Measurements from ENCODE around the gene LY86. TPM values are rescaled to one million over a fixed set of nuclear protein-coding genes. Genes with fewer than 3 reads are reported as not detected.

Gene LY86
- total RNA-seq, 1 experiment from 2014 or later = not detected

GRCh38 chr6:6597682-6598081 is 9.2 kb downstream of the LY86 start:
- Mint-ChIP-seq H3K4me3 (ENCODE audit: low read depth, unreplicated experiment) (no peak overlapping the region), H3K36me3 (ENCODE audit: insufficient read depth, unreplicated experiment) (no peaks in the 10 kb centered on the region), H3K9me3 (ENCODE audit: low read depth, unreplicated experiment) (no peaks in the 10 kb centered on the region), H3K27me3 (ENCODE audit: unreplicated experiment) (peaks cover 17% of the 10 kb centered on the region), H3K4me1 (ENCODE audit: low read depth, unreplicated experiment) (peaks cover 8% of the 10 kb centered on the region), H3K27ac (ENCODE audit: unreplicated experiment) (no peak overlapping the region)
- no peak for DNase-seq
- no TSS peak for BruUV-seq (replicated peaks)
- TF ChIP-seq, protein P1, sequence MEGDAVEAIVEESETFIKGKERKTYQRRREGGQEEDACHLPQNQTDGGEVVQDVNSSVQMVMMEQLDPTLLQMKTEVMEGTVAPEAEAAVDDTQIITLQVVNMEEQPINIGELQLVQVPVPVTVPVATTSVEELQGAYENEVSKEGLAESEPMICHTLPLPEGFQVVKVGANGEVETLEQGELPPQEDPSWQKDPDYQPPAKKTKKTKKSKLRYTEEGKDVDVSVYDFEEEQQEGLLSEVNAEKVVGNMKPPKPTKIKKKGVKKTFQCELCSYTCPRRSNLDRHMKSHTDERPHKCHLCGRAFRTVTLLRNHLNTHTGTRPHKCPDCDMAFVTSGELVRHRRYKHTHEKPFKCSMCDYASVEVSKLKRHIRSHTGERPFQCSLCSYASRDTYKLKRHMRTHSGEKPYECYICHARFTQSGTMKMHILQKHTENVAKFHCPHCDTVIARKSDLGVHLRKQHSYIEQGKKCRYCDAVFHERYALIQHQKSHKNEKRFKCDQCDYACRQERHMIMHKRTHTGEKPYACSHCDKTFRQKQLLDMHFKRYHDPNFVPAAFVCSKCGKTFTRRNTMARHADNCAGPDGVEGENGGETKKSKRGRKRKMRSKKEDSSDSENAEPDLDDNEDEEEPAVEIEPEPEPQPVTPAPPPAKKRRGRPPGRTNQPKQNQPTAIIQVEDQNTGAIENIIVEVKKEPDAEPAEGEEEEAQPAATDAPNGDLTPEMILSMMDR (IDR thresholded peaks at IDR 0.05; ENCODE audit: unreplicated experiment) = no peak
- CTCF ChIA-PET = no interaction called here
- intact Hi-C loops (cut with micrococcal nuclease; ENCODE audit: unreplicated experiment) = no loop called here

DNA sequence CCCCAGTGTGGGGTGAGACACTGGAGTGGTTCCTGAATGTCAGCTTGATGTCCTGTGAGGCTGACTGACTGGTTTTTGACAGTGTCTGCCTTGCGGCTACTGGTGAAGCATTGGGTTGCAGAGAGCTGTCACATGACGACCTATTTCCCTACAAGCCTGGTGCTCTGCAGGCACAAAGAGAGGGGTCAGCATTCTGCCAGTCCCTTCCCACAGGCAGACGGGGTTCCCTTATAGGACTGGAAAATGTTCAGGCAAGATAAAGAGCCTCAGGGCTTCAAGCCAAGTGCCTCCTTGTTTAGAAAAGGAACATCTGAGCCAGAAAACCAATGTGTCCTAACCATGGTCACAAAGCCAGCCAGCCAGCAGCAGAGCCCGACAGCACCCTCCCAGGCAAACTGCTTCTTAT is 11.0 kb downstream of the LY86 start:
- intact Hi-C loops (cut with micrococcal nuclease; ENCODE audit: unreplicated experiment) = no loop called here
- no peak overlapping the region for H3K27ac Mint-ChIP-seq (ENCODE audit: unreplicated experiment)
- no peak for DNase-seq
- CTCF ChIA-PET = no interaction called here
- H3K27me3 Mint-ChIP-seq (ENCODE audit: unreplicated experiment) = peaks cover 13% of the 10 kb centered on the region
- H3K4me1 Mint-ChIP-seq (ENCODE audit: low read depth, unreplicated experiment) = peaks cover 8% of the 10 kb centered on the region
- TF ChIP-seq, protein P1 (IDR thresholded peaks at IDR 0.05; ENCODE audit: unreplicated experiment) = no peak
- no peak overlapping the region for H3K4me3 Mint-ChIP-seq (ENCODE audit: low read depth, unreplicated experiment)
- H3K36me3 Mint-ChIP-seq (ENCODE audit: insufficient read depth, unreplicated experiment) = no peaks in the 10 kb centered on the region
- peaks cover 2% of the 10 kb centered on the region for H3K9me3 Mint-ChIP-seq (ENCODE audit: low read depth, unreplicated experiment)
- BruUV-seq (replicated peaks) = no TSS peak

- intact Hi-C loops (cut with micrococcal nuclease; ENCODE audit: unreplicated experiment) = no loop called here
- CTCF ChIA-PET = no interaction called here
- Mint-ChIP-seq H3K4me3 (ENCODE audit: low read depth, unreplicated experiment) (no peak overlapping the region), H3K4me1 (ENCODE audit: low read depth, unreplicated experiment) (peaks cover 8% of the 10 kb centered on the region), H3K9me3 (ENCODE audit: low read depth, unreplicated experiment) (peaks cover 2% of the 10 kb centered on the region), H3K27ac (ENCODE audit: unreplicated experiment) (no peak overlapping the region), H3K36me3 (ENCODE audit: insufficient read depth, unreplicated experiment) (no peaks in the 10 kb centered on the region), H3K27me3 (ENCODE audit: unreplicated experiment) (no peaks in the 10 kb centered on the region)
- no TSS peak for BruUV-seq (replicated peaks)
- TF ChIP-seq, protein P1 (IDR thresholded peaks at IDR 0.05; ENCODE audit: unreplicated experiment) = no peak
- DNase-seq = no peak
These were observed 12.4 kb downstream of the LY86 start for GRCh38 chr6:6600875-6601274.

DNA sequence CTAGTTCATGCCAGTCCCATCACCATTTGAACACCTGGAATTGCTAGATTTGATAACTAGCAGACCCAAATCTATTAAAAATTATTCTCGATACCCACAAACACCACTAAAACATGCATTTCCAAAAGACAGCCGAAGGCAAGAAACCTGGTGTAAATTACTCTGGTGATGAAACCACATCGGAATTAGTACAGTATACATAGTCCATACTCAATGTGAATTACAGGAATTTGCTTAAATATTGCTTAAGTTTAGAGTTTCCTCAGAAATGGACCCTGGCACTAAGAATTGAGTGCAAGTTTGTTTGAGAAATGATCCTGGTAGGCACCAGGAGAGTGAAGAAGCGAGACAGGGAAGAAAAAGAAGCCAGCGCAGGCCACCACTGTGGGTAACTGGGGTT is 13.7 kb downstream of the LY86 start:
- Mint-ChIP-seq H3K27ac (ENCODE audit: unreplicated experiment) (no peak overlapping the region), H3K4me1 (ENCODE audit: low read depth, unreplicated experiment) (no peaks in the 10 kb centered on the region), H3K27me3 (ENCODE audit: unreplicated experiment) (no peaks in the 10 kb centered on the region), H3K9me3 (ENCODE audit: low read depth, unreplicated experiment) (peaks cover 2% of the 10 kb centered on the region), H3K36me3 (ENCODE audit: insufficient read depth, unreplicated experiment) (peaks cover 5% of the 10 kb centered on the region), H3K4me3 (ENCODE audit: low read depth, unreplicated experiment) (no peak overlapping the region)
- intact Hi-C loops (cut with micrococcal nuclease; ENCODE audit: unreplicated experiment) = no loop called here
- CTCF ChIA-PET = no interaction called here
- no peak for DNase-seq
- no TSS peak for BruUV-seq (replicated peaks)
- TF ChIP-seq, protein P1 (IDR thresholded peaks at IDR 0.05; ENCODE audit: unreplicated experiment) = no peak

Measured in Calu3 (cell line).